Measurements from ENCODE around the gene C19orf81. TPM values are rescaled to one million over a fixed set of nuclear protein-coding genes. Genes with fewer than 3 reads are reported as not detected.

The C19orf81 gene
- total RNA-seq, 2 donors from 2014 or later: 0.57 TPM; not detected in 1

GRCh38 chr19:50628146-50628545, 21.1 kb upstream of the C19orf81 start:
- intact Hi-C loops (cut with DNase I): no loop called here
- peak; percentile 31 for DNase-seq (ENCODE audit: low spot score)

DNA sequence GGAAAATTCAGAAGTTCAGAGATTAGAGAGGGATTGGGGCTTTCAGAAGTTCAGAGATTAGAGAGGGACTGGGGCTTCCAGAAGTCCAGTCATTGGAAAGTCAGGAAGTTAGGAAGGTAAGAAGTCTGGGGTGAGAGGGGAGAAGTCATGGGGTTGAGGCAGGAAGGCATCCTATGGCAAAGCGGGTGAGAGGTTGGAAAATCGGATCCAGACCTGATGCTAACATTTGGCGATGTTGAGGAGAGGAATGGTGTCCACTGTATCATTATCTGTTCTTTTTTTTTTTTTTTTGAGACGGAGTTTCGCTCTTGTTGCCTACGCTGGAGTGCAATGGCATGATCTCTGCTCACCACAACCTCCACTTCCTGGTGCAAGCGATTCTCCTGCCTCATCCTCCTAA, 20.7 kb upstream of the C19orf81 start:
- DNase-seq (ENCODE audit: low spot score): no peak
- intact Hi-C loops (cut with DNase I): no loop called here

DNA sequence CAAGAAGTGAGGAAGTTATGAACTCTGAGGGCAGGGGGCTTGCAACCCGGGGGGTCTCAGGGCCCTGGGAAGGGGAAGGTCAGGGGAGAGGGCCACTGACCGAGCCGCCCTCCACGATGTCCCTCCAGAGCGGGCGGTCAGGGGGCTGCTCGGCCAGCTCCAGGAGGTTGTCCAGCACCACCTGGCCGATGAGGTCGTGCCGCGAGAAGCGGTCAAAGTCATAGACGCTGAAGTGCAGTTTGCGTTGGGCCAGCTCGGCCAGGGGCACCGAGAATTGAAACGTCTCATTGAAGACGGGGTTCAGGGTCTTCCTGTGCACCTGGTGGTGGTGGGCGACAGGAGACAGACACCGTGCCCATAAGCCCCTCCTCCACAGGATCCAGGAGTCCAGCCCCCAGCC, 20.1 kb upstream of the C19orf81 start:
- DNase-seq (ENCODE audit: low spot score): peak; percentile 46
- intact Hi-C loops (cut with DNase I): no loop called here

- intact Hi-C loops (cut with DNase I): no loop called here
- peak; percentile 47 for DNase-seq (ENCODE audit: low spot score)
Observed at GRCh38 chr19:50629801-50630200, 19.4 kb upstream of the C19orf81 start.

GRCh38 chr19:50632151-50632835, 17.0 kb upstream of the C19orf81 start:
- intact Hi-C loops (cut with DNase I): no loop called here
- peak; percentile 66 for DNase-seq (ENCODE audit: low spot score)

DNA sequence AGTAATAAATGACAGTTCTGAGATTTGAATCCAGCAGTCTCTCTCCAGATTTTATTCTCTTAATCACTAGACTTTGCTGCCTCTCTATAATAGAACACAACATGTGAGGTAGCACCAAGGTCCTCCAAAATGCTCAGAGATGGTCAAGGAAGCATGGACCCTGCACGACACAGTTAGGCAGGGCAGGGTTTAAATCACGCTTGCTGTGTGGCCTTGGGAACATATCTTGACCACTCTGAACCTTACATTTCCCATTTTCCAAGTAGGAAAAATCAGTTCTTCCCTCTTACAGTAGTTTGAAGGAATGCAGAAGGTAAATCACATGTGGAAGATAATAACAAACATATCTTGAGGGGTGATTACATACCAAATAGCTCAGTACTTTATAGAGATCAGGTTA, 15.9 kb upstream of the C19orf81 start:
- DNase-seq (ENCODE audit: low spot score): no peak
- intact Hi-C loops (cut with DNase I): no loop called here

DNA sequence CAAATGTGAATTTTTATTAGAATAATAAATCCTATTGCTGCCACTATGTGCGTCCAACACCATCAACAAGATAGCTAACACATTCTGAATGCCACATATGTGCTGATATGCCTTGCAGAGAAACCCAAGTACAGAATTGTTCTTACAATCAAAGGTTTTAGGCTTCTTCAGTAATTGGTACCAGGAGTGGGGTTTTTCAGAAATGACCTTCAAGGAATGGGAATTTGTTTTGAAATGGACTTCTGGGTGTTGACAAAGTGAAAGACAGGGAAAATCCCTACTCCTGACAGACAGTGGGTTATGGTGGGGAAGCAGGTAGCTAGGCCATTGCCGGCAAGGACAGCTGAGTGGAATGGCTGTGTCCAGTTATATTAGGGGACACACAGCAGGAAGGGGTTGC, 15.3 kb upstream of the C19orf81 start:
- intact Hi-C loops (cut with DNase I): loop anchor here in 1 of 2 donors (1.0 kb wide), 1 partner anchor 27 kb away; no protein-coding TSS in a partner anchor
- no peak for DNase-seq (ENCODE audit: low spot score)

- DNase-seq (ENCODE audit: low spot score): peak; percentile 34
- intact Hi-C loops (cut with DNase I): no loop called here
Observed at GRCh38 chr19:50636317-50637085, 12.7 kb upstream of the C19orf81 start.

DNA sequence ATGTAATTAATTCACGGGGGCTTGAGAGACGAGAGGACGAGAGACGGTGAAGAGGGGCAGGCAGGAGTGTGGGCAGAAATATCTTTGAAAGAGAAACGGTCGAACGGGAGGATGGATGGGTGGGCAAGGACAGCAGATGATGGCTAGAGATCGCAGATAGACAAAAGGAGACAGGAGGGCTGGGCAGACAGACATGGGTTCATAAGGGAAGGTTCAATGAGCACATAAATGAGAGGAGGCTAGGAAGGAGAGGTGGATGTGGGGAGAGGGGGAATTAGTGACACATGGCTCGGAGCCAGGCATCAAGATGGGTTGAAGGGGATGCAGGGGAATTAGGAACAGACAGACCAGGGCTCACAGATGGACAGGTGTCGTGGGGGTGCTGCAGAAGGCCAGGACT, 10.6 kb upstream of the C19orf81 start:
- intact Hi-C loops (cut with DNase I): no loop called here
- peak; percentile 24 for DNase-seq (ENCODE audit: low spot score)

DNA sequence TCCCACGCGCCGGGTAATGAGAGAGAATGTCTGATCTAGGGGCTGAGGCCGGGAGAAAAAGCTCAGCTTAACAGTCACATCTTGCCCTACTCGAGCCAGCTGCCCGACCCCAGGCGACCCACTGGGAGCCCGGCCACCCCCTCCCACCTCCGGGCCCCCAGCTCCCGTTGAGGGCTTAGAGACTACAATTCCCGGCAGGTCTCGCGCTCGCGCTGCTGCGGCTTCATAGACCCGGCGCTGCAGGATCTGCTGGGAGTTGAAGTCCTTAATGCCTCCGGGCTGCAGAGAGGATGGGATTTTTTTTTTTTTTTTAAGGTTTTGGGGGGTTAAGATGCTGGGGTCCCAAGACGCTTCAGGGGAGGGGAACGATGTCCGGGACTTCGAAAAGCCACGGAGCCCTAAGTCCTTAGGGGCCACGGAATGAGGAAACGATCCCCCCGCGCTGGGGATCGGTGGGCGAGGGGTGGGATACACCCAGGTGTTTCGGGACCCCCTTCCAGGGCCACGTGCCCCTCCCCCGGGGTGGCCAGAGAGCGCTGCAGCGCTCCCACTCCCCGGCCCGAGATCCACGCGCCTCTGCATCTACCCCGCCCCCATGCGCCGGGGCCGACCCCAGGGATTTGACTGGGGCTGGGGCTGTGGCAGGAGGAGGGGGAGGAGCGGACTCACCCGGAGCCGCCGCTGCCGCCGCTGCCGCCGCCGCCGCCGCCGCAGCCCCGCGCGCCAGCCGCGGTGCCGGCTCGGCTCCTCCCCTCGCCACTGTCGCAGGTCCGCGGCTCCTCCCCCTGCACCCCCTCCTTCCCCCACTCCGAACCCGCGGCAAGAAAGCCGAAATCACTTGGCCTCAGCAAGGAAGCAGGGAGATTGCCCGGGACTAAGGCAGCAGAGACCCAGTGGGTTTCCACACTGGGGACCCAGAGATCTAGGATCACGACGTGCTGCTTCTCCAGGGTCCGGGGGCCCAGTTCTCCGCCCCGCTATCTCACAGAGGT, 9.8 kb upstream of the C19orf81 start, which contains the start of gene SYT3:
Gene SYT3, minus strand, starts transcription at position 761 of the 992 bp plus-strand sequence. CDS start 2,470 bp downstream, outside the sequence.
- intact Hi-C loops (cut with DNase I): no loop called here
- DNase-seq (ENCODE audit: low spot score): peak; percentile 74

DNA sequence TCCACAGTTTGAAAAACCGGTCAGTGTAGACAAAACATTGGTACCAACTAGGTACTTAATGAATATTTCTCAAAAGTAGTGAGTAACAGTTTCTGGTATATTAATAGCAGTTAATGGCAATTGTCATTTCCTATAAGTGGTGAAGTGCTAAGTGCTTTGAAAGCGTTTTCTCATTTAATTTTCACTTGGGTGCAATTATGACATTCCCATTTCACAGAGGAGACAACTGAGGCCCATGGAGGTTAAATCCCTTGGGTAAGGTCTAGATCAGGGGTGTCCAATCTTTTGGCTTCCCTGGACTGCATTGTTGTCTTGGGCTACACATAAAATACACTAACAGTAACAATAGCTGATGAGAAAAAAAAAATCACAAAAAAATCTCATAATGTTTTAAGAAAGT, 8.9 kb upstream of the C19orf81 start:
- intact Hi-C loops (cut with DNase I): no loop called here
- no peak for DNase-seq (ENCODE audit: low spot score)

DNA sequence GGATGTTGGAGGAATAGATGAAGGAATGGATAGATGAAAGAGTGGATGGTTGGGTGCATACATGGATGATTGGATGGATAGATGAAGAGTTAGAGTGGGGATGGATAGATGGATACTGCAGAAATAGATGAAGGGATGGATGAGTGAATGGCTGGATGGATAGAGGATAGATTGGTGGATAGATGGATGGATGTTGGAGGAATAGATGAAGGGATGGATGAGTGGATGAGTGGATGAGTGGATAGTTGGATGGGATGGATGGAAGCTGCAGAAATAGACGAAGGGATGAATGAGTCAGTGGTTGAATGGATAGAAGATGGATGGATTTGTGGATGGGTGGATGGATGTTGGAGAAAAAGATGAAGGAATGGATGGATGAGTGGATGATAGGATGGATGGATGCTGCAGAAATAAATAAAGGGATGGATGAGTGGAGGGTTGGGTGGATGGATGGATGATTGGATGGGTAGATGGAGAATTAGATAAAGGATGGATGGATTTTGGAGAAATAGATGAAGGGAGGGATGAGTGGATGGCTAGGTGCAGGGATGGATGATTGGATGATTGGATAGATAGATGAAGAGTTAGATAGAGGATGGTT, 4.8 kb upstream of the C19orf81 start:
- DNase-seq (ENCODE audit: low spot score): no peak
- intact Hi-C loops (cut with DNase I): no loop called here

DNA sequence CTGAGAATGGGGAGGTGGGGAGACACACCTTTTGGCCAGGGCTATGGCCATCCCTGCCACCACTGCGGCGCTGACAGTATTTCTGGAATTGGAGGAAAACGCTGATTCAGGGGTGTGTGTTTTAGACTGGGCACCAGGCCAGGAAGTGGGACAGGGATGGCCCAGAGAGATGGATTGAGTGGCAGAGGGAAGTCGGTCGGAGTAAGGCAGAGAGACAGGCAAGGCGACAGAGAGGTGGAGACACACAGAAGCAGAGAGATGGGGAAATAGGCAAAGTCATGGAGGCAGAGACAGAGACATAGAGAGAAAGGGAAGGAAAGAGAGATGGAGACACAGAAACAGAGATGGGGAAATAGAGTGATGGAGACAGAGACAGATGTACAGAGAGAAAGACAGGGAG, 4.1 kb upstream of the C19orf81 start:
- intact Hi-C loops (cut with DNase I): no loop called here
- no peak for DNase-seq (ENCODE audit: low spot score)

- no peak for DNase-seq (ENCODE audit: low spot score)
- intact Hi-C loops (cut with DNase I): no loop called here
Observed at GRCh38 chr19:50646074-50646807, 3.0 kb upstream of the C19orf81 start.

GRCh38 chr19:50647879-50648615, 1.2 kb upstream of the C19orf81 start:
- DNase-seq (ENCODE audit: low spot score): no peak

GRCh38 chr19:50648659-50649058, 586 bp upstream of the C19orf81 start:
- intact Hi-C loops (cut with DNase I): no loop called here
- no peak for DNase-seq (ENCODE audit: low spot score)

More at GRCh38 chr19:50647879-50648615, 1.2 kb upstream of the C19orf81 start:
- intact Hi-C loops (cut with DNase I): no loop called here

- intact Hi-C loops (cut with DNase I): no loop called here
- no peak for DNase-seq (ENCODE audit: low spot score)
Observed at GRCh38 chr19:50651174-50651573, 1.9 kb downstream of the C19orf81 start.

GRCh38 chr19:50652722-50653121, 3.5 kb downstream of the C19orf81 start:
- intact Hi-C loops (cut with DNase I): no loop called here
- DNase-seq (ENCODE audit: low spot score): no peak

All from posterior vena cava (tissue), 2 donors.